ENCODE measurements around the gene NOS1AP.
"Not testable (repeated sequence)": the region's sequence is repeated elsewhere in the genome, so short reads cannot be mapped to it uniquely, and the experiment has no call there.

The NOS1AP gene

DNA sequence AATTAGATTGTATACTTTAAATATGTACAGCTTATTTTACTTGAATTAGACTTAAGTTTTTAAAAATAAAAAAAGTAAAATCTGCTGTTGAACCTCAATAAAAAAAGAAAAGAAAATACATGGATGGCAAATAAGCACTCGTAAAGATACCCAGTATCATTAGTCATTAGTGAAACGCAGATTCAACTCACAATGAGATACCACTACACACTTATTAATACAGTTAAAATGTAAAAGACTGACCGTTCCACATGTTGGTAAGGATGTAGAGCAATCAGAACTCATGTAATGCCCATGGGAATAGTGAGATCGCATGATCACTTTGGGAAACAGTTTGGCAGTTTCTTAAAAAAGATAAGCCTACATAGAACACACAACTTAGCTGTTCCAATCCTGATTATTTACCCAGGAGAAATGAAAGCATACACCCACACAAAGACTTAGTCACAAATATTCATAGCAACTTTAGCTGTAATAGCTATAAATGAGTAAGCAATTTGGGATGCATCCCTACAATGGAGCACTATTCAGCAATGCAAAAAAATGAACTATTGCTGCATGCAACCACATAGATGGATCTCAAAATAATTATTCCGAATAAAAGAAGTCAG, 335.2 kb downstream of the NOS1AP start:
- no peaks in the 10 kb centered on the region for H3K36me3 Mint-ChIP-seq
- no peak overlapping the region for H3K27ac Mint-ChIP-seq
- H3K4me3 Mint-ChIP-seq: no peak overlapping the region
- no peak for ATAC-seq (replicated peaks)
- H3K9me3 Mint-ChIP-seq: no peaks in the 10 kb centered on the region
- no peaks in the 10 kb centered on the region for H3K4me1 Mint-ChIP-seq
- no peak for DNase-seq
- H3K27me3 Mint-ChIP-seq: peaks cover 7 to 16% of the 10 kb centered on the region in 2 donors

DNA sequence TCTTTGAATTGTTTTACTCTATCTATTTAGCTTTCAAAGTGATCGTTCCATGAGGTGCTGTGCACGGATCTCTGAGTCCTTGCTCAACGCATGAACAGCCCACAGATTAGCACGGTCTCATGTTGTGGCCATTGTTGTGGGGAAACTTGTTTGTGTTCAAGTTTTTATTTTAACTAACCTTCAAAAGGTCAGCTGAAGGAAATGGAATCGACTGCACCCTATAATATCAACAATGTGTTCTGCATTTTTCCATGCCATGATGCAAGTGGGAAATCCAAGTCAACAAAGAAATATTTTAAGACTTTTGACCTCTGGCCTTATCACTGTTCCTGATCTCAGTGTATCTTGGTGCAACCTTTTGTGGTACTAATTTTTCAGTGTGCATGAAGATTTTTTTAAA, 336.3 kb downstream of the NOS1AP start:
- H3K27me3 Mint-ChIP-seq: peaks cover 14 to 16% of the 10 kb centered on the region in 2 donors
- H3K36me3 Mint-ChIP-seq: no peaks in the 10 kb centered on the region
- ATAC-seq (replicated peaks) (no peak), DNase-seq (no peak)
- H3K9me3 Mint-ChIP-seq: no peaks in the 10 kb centered on the region
- no peak overlapping the region for H3K27ac Mint-ChIP-seq
- no peak overlapping the region for H3K4me3 Mint-ChIP-seq
- no peaks in the 10 kb centered on the region for H3K4me1 Mint-ChIP-seq

DNA sequence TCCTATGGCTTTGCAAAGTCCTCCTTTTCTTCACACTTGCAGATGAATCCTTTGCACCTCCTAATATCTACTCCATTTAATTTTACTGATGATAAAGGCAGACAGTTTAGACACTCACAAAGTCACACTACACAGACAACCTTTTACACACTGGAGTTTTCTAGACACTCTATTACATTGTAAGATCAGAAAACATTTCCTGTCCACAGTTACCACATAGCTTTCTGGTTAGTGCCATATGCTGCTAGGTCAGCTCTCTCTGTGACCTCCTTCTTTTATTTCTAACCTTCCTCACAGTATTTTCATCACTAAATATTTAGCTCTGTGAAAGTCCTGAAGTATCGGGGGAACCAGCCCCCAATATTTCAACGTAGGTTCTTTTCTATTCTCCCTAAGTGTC, 337.3 kb downstream of the NOS1AP start:
- peaks cover 20% of the 10 kb centered on the region in 2 donors for H3K27me3 Mint-ChIP-seq
- no peak for DNase-seq
- no peak overlapping the region for H3K4me3 Mint-ChIP-seq

DNA sequence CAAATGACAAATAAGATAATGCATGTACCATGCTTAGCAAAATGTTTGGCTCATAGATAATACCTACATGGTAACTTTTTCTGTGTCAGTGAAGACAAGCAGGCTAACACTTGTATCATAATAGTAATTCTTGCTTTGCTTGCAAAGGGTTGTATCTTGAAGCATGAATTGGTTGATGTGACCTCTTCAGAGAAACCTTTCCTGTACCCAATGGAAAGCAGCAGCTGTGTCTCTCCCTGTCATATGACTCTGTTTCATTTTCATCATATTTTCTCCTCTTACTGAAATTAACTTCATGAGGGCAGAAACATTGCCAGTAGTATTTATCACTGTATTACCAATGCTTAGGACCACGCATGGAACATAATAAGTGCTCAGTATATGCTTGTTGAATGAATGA, 338.0 kb downstream of the NOS1AP start:
- no peaks in the 10 kb centered on the region for H3K4me1 Mint-ChIP-seq
- H3K4me3 Mint-ChIP-seq: no peak overlapping the region
- no peak overlapping the region for H3K27ac Mint-ChIP-seq
- H3K27me3 Mint-ChIP-seq: peaks cover 20 to 25% of the 10 kb centered on the region in 2 donors
- ATAC-seq (replicated peaks): no peak
- H3K36me3 Mint-ChIP-seq: no peaks in the 10 kb centered on the region
- no peaks in the 10 kb centered on the region for H3K9me3 Mint-ChIP-seq
- DNase-seq: no peak

More for the DNA sequence above, 337.3 kb downstream of the NOS1AP start:
- Mint-ChIP-seq H3K9me3 (no peaks in the 10 kb centered on the region), H3K27ac (no peak overlapping the region), H3K4me1 (no peaks in the 10 kb centered on the region), H3K36me3 (no peaks in the 10 kb centered on the region)
- ATAC-seq (replicated peaks): no peak

DNA sequence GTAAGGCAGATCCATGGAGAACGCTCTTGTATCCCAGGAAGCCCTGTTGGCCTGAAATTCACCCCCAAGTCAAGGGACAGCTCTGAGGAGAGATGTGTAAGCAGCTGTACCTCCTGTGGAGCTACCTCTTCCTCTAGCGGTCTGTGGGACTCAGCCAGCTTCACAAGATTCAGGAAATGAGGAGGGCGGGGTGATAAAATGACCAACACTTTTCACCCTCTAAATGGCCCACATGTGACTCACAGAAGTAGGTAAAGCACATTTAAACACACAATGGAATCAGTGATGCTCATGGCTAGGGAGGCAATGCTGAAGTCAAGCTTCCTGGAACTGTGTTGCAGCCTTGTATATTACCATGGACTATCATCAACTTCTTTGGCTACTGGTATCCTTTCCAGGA, 342.5 kb downstream of the NOS1AP start, which contains the start of gene SH2D1B:
Gene SH2D1B, minus strand, starts transcription at position 135 of the 400 bp plus-strand sequence. Its CDS starts 120 bp downstream, at position 15.
- Mint-ChIP-seq H3K4me3 (no peak within 1 kb of the TSS), H3K9me3 (no peaks in the 10 kb centered on the region), H3K27ac (no peak within 1 kb of the TSS), H3K4me1 (no peaks in the 10 kb centered on the region), H3K27me3 (peaks cover 23 to 40% of the 10 kb centered on the region in 2 donors), H3K36me3 (no peaks in the 10 kb centered on the region)
- ATAC-seq (replicated peaks) (no peak), DNase-seq (no peak)

DNA sequence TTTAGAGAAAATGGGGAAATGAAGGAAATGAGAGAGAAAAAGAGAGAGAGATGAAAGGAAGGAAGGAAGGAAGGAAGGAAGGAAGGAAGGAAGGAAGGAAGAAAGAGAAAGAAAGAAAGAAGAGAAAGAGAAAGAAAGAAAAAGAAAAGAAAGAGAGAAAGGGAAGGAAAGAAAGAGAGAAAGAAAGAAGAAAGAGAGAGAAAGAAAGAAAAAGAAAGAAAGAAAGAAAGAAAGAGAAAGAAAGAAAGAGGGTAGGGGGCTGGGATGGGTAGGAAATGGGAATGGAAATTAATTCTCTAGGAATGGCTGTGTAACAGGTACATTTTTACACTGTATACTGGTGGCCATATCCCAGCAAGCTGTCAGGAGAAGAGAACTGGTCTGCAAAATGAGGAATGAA, 346.7 kb downstream of the NOS1AP start:
- Mint-ChIP-seq H3K27ac (no peak overlapping the region), H3K4me1 (no peaks in the 10 kb centered on the region)

DNA sequence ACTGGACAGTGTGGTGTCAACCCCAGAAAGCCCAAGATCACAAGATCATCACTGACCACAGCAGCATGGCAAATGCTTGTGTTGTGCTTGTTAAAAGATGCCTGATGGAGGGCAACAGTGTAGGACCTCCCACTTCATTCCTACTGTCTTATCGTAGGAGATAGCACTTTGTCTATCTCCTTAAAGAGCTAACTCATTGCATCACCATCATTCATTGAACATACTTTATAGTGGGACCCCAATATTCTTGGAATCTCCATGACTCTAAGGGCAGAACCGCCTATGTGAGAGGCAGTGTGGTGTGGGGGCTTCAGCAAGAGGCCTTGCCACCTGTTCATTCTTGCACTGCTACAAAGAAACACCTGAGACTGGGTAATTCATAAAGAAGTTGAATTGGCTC, 347.4 kb downstream of the NOS1AP start:
- DNase-seq: no peak
- Mint-ChIP-seq H3K36me3 (no peaks in the 10 kb centered on the region), H3K27ac (no peak overlapping the region), H3K9me3 (no peaks in the 10 kb centered on the region), H3K4me1 (peaks cover 2 to 6% of the 10 kb centered on the region in 2 donors), H3K4me3 (no peak overlapping the region), H3K27me3 (peaks cover 15 to 31% of the 10 kb centered on the region in 2 donors)
- ATAC-seq (replicated peaks): no peak

More for the DNA sequence above, 346.7 kb downstream of the NOS1AP start:
- Mint-ChIP-seq H3K9me3 (no peaks in the 10 kb centered on the region), H3K36me3 (no peaks in the 10 kb centered on the region), H3K27me3 (peaks cover 21 to 34% of the 10 kb centered on the region in 2 donors), H3K4me3 (no peak overlapping the region)
- ATAC-seq (replicated peaks) (no peak), DNase-seq (no peak)

DNA sequence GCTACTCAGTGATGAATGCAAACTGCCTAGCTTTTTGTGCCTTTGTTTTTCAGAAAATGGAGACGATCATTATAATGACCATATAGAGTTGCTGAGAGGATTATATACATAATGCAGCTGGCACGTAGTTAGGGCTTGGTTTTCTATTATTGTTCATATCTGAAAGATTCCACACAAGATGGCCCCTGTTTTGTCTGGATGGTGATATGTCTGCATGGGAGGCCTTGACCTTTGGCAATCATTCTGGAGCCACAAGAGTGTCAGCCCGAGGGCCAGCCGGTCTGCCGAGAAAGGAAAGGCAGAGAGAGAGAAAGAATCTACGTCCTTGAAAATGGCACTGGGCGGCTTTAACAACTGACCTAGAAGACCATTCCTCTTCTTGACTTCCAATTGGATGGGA, 348.2 kb downstream of the NOS1AP start:
- no peaks in the 10 kb centered on the region for H3K9me3 Mint-ChIP-seq
- no peak for ATAC-seq (replicated peaks)
- H3K36me3 Mint-ChIP-seq: no peaks in the 10 kb centered on the region
- peaks cover 13 to 28% of the 10 kb centered on the region in 2 donors for H3K27me3 Mint-ChIP-seq
- no peak for DNase-seq
- no peak overlapping the region for H3K4me3 Mint-ChIP-seq
- H3K27ac Mint-ChIP-seq: no peak overlapping the region
- H3K4me1 Mint-ChIP-seq: peaks cover 2 to 14% of the 10 kb centered on the region in 2 donors

DNA sequence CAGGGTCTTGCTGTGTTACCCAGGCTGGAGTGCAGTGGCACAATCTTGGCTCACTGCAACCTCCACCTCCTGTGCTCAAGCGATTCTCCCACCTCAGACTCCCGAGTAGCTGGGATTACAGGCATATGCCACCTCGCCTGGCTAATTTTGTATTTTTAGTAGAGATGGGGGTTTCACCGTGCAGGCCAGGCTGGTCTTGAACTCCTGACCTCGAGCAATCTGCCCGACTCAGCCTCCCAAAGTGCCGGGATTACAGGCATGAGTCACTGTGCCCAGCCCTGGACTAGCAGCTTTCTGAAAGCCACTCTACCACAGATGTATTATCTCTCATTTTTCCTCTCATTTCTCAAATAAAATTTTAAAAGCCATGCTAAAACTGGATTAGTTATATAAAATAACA, 349.1 kb downstream of the NOS1AP start:
- H3K9me3 Mint-ChIP-seq; H3K4me3 Mint-ChIP-seq; H3K27ac Mint-ChIP-seq; ATAC-seq (replicated peaks); DNase-seq; H3K36me3 Mint-ChIP-seq: not testable (repeated sequence)
- Mint-ChIP-seq H3K4me1 (peaks cover 2 to 23% of the 10 kb centered on the region in 2 donors), H3K27me3 (peaks cover 14 to 25% of the 10 kb centered on the region in 2 donors)

DNA sequence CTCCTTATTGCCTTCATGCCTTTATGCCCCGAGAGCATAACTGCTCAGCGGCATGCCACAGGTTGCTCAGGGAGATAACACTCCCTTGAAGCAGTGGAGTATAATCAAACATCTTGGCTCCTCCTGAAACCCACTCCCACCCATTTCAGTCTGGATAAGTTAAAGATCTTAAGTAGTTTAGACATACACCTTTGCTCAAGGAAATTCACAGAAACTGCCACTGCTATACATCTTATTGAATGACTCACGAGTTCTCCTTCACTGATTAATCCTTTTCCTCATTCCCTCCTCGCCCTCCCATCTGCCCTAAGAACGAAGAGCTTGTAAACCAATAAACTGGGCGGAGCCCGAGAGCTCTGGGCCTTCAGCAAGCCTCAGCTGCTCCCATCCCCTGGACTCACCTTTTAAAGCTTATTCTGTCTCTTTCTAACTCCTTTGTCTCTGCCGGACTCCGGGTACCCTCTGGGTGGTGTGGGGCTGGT, 350.0 kb downstream of the NOS1AP start:
- Mint-ChIP-seq H3K4me1 (peaks cover 5 to 28% of the 10 kb centered on the region in 2 donors), H3K27me3 (peaks cover 18 to 25% of the 10 kb centered on the region in 2 donors)
- not testable (repeated sequence) for H3K36me3 Mint-ChIP-seq; H3K4me3 Mint-ChIP-seq; H3K27ac Mint-ChIP-seq; ATAC-seq (replicated peaks); H3K9me3 Mint-ChIP-seq; DNase-seq
